Bronchial epithelial cell (primary cell): ENCODE data around the gene POLR1A. TPM values are rescaled to one million over a fixed set of nuclear protein-coding genes. Genes with fewer than 3 reads are reported as not detected.

Source experiments
- DNase-seq: peaks from one replicate; pipeline ENCODE4 v3.0.0-alpha.2; 2010; ENCODE audit warnings: low read depth
- FAIRE-seq: peaks from 2 replicates; lab custom pipeline; 2011; peaks lifted over from hg19 to GRCh38; lab: Jason Lieb, UNC
- H3K27me3 ChIP-seq: 2 replicates; pipeline ENCODE4 v1.5.1; 2011; ENCODE audit warnings: low read length; ENCODE audit not compliant: control insufficient read depth, insufficient read depth
- H3K36me3 ChIP-seq: 2 replicates; pipeline ENCODE4 v1.5.1; 2011; ENCODE audit warnings: low read length; ENCODE audit not compliant: control insufficient read depth, insufficient read depth
- H3K4me3 ChIP-seq: 2 replicates; pipeline ENCODE4 v1.5.1; 2011; ENCODE audit warnings: mild to moderate bottlenecking, low read depth, low read length, control low read depth
- total RNA-seq: library from RNA; depleted of rRNA; stranded (reverse); fragments of >200 nt; gene quantifications from 2 replicates; pipeline ENCODE4 v1.2.1, GENCODE V29; 2014
- TF ChIP-seq, protein P1 (sequence below): IDR thresholded peaks from 2 replicates; pipeline ENCODE4 v1.5.1; 2011; ENCODE audit warnings: mild to moderate bottlenecking, moderate library complexity, low read length, control low read depth, inconsistent platforms; ENCODE audit not compliant: insufficient read depth, severe bottlenecking

POLR1A gene
- total RNA-seq, 1 donor from 2014 or later, result 9.7 TPM

DNA sequence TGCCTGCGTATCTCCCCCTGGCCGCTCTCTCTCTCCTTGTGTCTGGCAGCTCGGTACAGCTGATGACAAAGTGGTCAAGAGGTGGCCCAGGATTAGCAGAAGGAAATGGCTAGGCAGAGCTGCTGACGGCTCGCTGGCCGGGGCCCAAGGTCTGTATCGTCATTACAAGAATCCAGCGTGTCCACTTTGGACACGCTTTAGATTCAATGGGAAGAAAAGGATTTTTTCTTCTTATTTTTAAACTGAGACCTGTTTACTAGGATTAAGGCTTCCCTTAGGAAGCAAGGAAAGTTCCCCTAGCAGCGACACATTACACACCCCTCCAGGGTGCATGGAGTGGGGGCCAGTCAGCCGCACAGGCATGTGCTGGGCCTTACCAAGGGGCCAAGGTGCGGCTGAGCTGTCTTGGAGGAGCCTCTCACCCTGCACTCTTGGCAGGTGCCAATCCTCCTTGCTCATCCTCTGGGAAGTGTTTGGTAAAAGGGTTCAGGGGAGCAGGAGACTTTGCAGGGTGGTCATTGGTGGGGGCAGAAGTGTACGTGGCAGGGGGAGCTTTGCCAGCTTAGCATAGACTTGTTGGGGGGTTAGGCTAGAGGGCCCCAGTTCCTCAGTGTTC, 76.8 kb downstream of the POLR1A start:
- Histone ChIP-seq H3K27me3 (no peaks in the 10 kb centered on the region), H3K4me3 (no peak overlapping the region), H3K36me3 (peaks cover 34% of the 10 kb centered on the region)
- TF ChIP-seq, protein P1, sequence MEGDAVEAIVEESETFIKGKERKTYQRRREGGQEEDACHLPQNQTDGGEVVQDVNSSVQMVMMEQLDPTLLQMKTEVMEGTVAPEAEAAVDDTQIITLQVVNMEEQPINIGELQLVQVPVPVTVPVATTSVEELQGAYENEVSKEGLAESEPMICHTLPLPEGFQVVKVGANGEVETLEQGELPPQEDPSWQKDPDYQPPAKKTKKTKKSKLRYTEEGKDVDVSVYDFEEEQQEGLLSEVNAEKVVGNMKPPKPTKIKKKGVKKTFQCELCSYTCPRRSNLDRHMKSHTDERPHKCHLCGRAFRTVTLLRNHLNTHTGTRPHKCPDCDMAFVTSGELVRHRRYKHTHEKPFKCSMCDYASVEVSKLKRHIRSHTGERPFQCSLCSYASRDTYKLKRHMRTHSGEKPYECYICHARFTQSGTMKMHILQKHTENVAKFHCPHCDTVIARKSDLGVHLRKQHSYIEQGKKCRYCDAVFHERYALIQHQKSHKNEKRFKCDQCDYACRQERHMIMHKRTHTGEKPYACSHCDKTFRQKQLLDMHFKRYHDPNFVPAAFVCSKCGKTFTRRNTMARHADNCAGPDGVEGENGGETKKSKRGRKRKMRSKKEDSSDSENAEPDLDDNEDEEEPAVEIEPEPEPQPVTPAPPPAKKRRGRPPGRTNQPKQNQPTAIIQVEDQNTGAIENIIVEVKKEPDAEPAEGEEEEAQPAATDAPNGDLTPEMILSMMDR, result no peak
- no peak for DNase-seq
- no peak for FAIRE-seq

DNA sequence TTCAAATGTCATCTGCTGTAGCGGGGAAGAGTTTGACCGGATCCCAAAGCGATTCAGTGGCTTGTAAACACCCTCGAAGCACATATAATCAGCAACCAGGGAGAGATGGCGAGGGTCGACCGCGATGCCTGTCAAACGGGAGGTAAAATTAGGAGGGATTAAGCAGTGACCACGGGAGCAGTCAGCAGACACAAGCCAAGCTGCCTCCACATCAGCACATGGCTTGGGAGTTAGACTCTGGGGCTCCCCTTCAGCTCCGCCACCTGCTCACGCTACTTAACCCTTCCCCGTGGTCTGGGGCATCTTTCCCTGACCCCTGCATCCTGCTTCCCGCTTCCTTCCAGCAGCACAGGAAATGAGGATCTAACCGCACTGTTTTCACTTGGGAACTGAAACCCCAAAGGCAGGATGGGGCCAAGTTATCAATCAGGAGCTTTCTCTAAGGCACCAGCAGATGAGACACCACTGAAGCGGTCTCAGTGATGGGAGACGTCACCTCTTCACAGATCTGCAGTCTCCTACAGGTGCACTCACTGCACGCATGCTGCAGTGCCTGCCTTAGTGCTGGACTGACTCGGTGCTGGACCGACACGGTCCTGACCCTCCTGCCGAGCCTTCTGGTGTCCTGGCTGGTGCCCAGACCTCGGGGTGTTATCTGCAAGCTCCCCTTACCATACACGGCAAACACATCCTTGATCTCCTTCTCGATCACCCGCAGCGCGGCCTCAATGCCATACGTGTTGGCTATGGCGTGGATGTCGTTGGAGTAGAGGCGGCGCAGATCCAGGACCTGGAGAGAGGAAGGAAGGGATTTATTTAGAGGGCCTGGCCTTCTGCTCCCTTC, 77.5 kb downstream of the POLR1A start:
- FAIRE-seq (no peak), DNase-seq (no peak)
- Histone ChIP-seq H3K4me3 (no peak overlapping the region), H3K36me3 (peaks cover 29% of the 10 kb centered on the region), H3K27me3 (no peaks in the 10 kb centered on the region)
- TF ChIP-seq, protein P1, result no peak

- Histone ChIP-seq H3K36me3 (peaks cover 29% of the 10 kb centered on the region), H3K27me3 (no peaks in the 10 kb centered on the region), H3K4me3 (no peak overlapping the region)
- FAIRE-seq, result no peak
- TF ChIP-seq, protein P1, result no peak
- DNase-seq, result no peak
These were observed 78.3 kb downstream of the POLR1A start for GRCh38 chr2:86027196-86027921.

GRCh38 chr2:86026744-86027065, 79.0 kb downstream of the POLR1A start:
- peaks cover 25% of the 10 kb centered on the region for H3K36me3 ChIP-seq
- H3K4me3 ChIP-seq, result no peak overlapping the region
- no peaks in the 10 kb centered on the region for H3K27me3 ChIP-seq
- TF ChIP-seq, protein P1, result no peak
- FAIRE-seq (no peak), DNase-seq (no peak)

DNA sequence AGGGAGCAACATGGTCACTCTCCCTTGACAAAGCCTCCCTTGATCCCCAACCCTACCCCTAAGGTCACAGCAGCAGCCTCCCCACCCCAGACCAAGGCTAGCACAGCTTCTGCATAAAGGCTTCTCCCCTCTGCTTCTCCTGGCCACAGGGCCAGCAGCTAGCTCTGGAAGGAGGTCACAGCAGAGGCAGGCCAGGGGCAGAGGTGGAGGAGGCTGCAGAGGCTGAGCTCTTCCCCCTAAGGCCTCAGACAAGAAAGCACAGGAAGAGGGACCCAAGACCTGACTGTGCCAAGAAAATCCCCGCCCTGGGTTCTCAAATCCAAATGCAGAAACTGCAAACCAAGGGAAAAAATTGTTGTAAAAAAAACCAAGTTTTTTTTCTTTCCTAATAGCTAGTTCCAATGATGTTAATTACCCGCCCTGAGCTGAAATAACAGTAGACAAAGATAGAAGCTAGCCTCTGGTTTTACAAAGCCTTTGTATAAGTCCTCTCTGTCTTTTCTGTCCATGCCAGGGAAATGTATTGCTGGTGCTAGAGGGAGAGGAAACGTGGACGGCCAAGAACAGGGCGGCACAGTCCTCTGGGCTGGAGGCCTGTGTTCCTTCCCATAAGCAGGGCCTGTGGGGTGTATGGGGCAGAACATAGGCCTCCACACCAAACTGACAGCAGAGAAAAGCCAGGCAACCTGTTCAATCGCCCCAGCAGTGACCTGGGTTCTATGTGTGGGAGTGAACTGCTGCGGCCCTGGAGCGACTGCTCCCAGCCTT, 79.5 kb downstream of the POLR1A start:
- FAIRE-seq (no peak), DNase-seq (no peak)
- TF ChIP-seq, protein P1, result no peak
- Histone ChIP-seq H3K36me3 (peaks cover 24% of the 10 kb centered on the region), H3K4me3 (no peak overlapping the region), H3K27me3 (no peaks in the 10 kb centered on the region)
